Measurements from ENCODE around the gene KRT32.

Gene KRT32

GRCh38 chr17:41464682-41465081, 2.5 kb downstream of the KRT32 start:
- DNase-seq (ENCODE audit: extremely low read depth in 1 of 2, low read depth in 1 of 2), result no peak

GRCh38 chr17:41464173-41464572, 3.0 kb downstream of the KRT32 start:
- DNase-seq (ENCODE audit: extremely low read depth in 1 of 2, low read depth in 1 of 2), result no peak

GRCh38 chr17:41463746-41464145, 3.4 kb downstream of the KRT32 start:
- no peak for DNase-seq (ENCODE audit: extremely low read depth in 1 of 2, low read depth in 1 of 2)

- DNase-seq (ENCODE audit: extremely low read depth in 1 of 2, low read depth in 1 of 2), result no peak
These were observed 4.5 kb downstream of the KRT32 start for GRCh38 chr17:41462705-41463104.

- no peak for DNase-seq (ENCODE audit: extremely low read depth in 1 of 2, low read depth in 1 of 2)
These were observed 9.5 kb downstream of the KRT32 start for GRCh38 chr17:41457676-41458075.

- DNase-seq (ENCODE audit: extremely low read depth in 1 of 2, low read depth in 1 of 2), result no peak
These were observed 11.0 kb downstream of the KRT32 start for GRCh38 chr17:41456204-41456603.

GRCh38 chr17:41455236-41455635, 11.9 kb downstream of the KRT32 start:
- no peak for DNase-seq (ENCODE audit: extremely low read depth in 1 of 2, low read depth in 1 of 2)

- DNase-seq (ENCODE audit: extremely low read depth in 1 of 2, low read depth in 1 of 2), result no peak
These were observed 14.1 kb downstream of the KRT32 start for GRCh38 chr17:41453066-41453465.

GRCh38 chr17:41452281-41452680, 14.9 kb downstream of the KRT32 start:
- no peak for DNase-seq (ENCODE audit: extremely low read depth in 1 of 2, low read depth in 1 of 2)

- DNase-seq (ENCODE audit: extremely low read depth in 1 of 2, low read depth in 1 of 2), result no peak
These were observed 15.9 kb downstream of the KRT32 start for GRCh38 chr17:41451154-41451728.

GRCh38 chr17:41449008-41449407, 18.2 kb downstream of the KRT32 start:
- no peak for DNase-seq (ENCODE audit: extremely low read depth in 1 of 2, low read depth in 1 of 2)

GRCh38 chr17:41448506-41448905, 18.7 kb downstream of the KRT32 start:
- no peak for DNase-seq (ENCODE audit: extremely low read depth in 1 of 2, low read depth in 1 of 2)

GRCh38 chr17:41446806-41447205, 20.4 kb downstream of the KRT32 start:
- DNase-seq (ENCODE audit: extremely low read depth in 1 of 2, low read depth in 1 of 2), result no peak

- no peak for DNase-seq (ENCODE audit: extremely low read depth in 1 of 2, low read depth in 1 of 2)
These were observed 22.5 kb downstream of the KRT32 start for GRCh38 chr17:41444640-41445039.

- DNase-seq (ENCODE audit: extremely low read depth in 1 of 2, low read depth in 1 of 2), result no peak
These were observed 23.0 kb downstream of the KRT32 start for GRCh38 chr17:41444186-41444585.

GRCh38 chr17:41442739-41443138, 24.4 kb downstream of the KRT32 start:
- no peak for DNase-seq (ENCODE audit: extremely low read depth in 1 of 2, low read depth in 1 of 2)

- DNase-seq (ENCODE audit: extremely low read depth in 1 of 2, low read depth in 1 of 2), result no peak
These were observed 26.6 kb downstream of the KRT32 start, which contains the start of gene KRT38 for GRCh38 chr17:41440531-41441033. KRT38 (minus strand) TSS chr17:41440983; CDS start chr17:41440921, 62 bp downstream.

GRCh38 chr17:41439375-41439774, 27.8 kb downstream of the KRT32 start:
- no peak for DNase-seq (ENCODE audit: extremely low read depth in 1 of 2, low read depth in 1 of 2)

GRCh38 chr17:41437769-41438168, 29.4 kb downstream of the KRT32 start:
- no peak for DNase-seq (ENCODE audit: extremely low read depth in 1 of 2, low read depth in 1 of 2)

- DNase-seq (ENCODE audit: extremely low read depth in 1 of 2, low read depth in 1 of 2), result no peak
These were observed 29.9 kb downstream of the KRT32 start for GRCh38 chr17:41437254-41437653.

GRCh38 chr17:41434415-41434814, 32.8 kb downstream of the KRT32 start:
- no peak for DNase-seq (ENCODE audit: extremely low read depth in 1 of 2, low read depth in 1 of 2)

- DNase-seq (ENCODE audit: extremely low read depth in 1 of 2, low read depth in 1 of 2), result no peak
These were observed 33.2 kb downstream of the KRT32 start for GRCh38 chr17:41434005-41434404.

- no peak for DNase-seq (ENCODE audit: extremely low read depth in 1 of 2, low read depth in 1 of 2)
These were observed 33.6 kb downstream of the KRT32 start for GRCh38 chr17:41433586-41433985.
